Fibroblast of villous mesenchyme (primary cell): ENCODE measurements around the gene TEX261. TPM values are rescaled to one million over a fixed set of nuclear protein-coding genes. Genes with fewer than 3 reads are reported as not detected.

ENCODE experiments used
- DNase-seq: peaks from one replicate; pipeline ENCODE4 v3.0.0-alpha.2; 2010; ENCODE audit warnings: low read depth
- H3K4me3 ChIP-seq: 2 replicates; pipeline ENCODE4 v1.5.1; 2011; ENCODE audit warnings: low read depth, mild to moderate bottlenecking, low read length
- small RNA-seq: library from RNA; depleted of rRNA; stranded (forward); fragments of <200 nt; gene quantifications from one replicate; pipeline ENCODE3, GENCODE V24; 2012
- total RNA-seq: library from RNA; depleted of rRNA; stranded (reverse); fragments of >200 nt; gene quantifications from 2 replicates; pipeline ENCODE4 v1.2.3, GENCODE V29; 2012
- TF ChIP-seq, protein P1 (sequence below): IDR thresholded peaks from 2 replicates; pipeline ENCODE4 v1.5.1; 2012; ENCODE audit warnings: low read depth, mild to moderate bottlenecking, low read length; ENCODE audit not compliant: insufficient read depth

The TEX261 gene
- total RNA-seq, 1 donor = 35.4 TPM

DNA sequence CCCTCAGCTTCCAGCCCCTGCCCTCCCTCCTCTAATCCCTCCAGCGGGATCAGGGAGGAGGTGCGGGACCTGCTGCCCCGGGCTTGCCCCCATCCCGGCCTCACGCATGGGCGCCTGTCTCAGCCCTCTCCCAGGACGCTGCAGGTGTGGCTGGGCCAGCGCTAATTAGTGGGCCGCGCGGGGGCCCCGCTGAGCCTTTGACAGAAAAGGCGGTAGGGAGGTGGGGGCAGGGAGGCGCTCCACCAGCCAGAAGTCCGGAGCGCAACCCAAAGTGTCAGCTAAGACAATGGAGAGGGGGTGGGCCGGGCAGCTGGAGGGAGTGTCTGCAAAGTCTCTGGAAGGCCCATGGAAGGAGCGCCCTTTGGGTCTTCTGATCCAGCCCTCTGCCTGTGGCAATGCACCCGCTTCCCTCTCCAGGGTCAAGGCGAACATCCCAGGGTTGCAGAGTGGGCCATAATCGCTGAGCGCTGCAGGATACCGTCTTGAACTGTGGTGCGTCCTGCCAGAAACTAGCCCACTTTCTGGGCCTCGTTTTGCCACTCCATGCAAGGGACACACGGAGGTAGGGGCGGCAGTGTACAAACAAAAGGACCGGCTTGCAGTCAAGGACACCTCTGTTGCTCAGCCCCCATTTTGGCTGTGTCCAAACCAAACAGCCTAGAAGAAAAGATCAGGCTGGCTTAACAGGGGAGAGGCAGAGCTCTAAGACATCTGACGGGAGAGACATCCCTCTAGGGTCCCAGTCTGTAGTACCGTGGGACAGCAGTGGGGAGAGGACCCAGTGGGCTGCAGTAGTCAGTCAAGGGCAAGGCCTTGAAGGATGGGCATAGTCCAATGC lies 55.5 kb downstream of the TEX261 start:
- TF ChIP-seq, protein P1, sequence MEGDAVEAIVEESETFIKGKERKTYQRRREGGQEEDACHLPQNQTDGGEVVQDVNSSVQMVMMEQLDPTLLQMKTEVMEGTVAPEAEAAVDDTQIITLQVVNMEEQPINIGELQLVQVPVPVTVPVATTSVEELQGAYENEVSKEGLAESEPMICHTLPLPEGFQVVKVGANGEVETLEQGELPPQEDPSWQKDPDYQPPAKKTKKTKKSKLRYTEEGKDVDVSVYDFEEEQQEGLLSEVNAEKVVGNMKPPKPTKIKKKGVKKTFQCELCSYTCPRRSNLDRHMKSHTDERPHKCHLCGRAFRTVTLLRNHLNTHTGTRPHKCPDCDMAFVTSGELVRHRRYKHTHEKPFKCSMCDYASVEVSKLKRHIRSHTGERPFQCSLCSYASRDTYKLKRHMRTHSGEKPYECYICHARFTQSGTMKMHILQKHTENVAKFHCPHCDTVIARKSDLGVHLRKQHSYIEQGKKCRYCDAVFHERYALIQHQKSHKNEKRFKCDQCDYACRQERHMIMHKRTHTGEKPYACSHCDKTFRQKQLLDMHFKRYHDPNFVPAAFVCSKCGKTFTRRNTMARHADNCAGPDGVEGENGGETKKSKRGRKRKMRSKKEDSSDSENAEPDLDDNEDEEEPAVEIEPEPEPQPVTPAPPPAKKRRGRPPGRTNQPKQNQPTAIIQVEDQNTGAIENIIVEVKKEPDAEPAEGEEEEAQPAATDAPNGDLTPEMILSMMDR = no peak
- H3K4me3 ChIP-seq = no peak overlapping the region
- no peak for DNase-seq

DNA sequence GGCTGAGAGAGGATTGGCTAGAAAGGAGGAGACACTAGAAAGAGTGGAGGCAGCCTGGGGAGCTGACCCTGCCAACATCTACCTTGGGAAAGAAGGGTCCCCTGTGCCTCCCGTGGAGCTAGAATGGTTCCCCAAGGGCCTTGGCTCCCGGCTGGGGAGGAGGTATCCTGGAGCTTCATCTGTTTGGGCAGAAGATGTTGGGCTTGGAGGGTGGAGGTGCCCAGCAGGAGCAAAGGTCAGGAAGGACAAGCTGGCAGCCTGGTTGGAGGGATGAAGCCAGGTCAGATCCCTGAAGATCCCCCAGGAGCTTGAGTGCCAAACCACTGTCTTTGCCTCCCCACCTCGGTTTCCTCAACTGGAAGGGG lies 56.1 kb downstream of the TEX261 start:
- DNase-seq = no peak
- no peak overlapping the region for H3K4me3 ChIP-seq
- TF ChIP-seq, protein P1 = no peak

DNA sequence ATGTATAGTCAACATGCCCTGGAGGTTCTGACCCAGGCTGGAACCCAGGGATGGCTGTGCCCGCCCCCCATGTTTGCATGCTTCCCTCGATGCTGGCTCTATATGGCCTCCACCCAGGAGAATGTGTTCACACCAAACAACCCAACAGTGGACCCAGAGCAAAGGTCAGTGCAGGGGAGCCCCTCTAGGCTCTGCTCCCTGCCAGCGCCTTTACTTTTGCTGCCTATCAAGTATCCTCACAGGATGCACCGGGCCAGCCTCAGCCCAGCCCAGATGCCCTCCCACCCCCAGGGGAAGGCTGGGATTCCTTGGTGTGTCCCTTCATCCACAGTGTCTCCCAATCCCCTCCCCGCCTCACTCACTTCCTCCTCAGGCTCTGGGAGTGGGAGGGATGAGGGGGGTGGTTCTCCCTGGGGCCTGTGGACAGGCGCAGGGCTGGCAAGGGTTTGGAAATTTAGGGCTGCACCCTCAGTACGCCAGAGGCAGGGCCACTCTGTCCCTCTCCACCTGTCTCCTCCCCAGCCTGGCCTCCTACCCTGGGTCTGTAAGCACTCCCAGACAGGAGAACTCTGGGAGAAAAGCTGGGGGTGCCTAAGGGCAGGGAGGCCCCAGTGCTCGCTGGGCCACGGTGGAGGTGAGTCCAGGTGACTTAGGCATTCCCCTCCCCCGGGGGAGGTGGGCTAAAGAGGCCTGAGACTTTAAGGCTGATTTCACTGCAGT lies 56.6 kb downstream of the TEX261 start:
- DNase-seq = no peak
- H3K4me3 ChIP-seq = no peak overlapping the region
- TF ChIP-seq, protein P1 = no peak

DNA sequence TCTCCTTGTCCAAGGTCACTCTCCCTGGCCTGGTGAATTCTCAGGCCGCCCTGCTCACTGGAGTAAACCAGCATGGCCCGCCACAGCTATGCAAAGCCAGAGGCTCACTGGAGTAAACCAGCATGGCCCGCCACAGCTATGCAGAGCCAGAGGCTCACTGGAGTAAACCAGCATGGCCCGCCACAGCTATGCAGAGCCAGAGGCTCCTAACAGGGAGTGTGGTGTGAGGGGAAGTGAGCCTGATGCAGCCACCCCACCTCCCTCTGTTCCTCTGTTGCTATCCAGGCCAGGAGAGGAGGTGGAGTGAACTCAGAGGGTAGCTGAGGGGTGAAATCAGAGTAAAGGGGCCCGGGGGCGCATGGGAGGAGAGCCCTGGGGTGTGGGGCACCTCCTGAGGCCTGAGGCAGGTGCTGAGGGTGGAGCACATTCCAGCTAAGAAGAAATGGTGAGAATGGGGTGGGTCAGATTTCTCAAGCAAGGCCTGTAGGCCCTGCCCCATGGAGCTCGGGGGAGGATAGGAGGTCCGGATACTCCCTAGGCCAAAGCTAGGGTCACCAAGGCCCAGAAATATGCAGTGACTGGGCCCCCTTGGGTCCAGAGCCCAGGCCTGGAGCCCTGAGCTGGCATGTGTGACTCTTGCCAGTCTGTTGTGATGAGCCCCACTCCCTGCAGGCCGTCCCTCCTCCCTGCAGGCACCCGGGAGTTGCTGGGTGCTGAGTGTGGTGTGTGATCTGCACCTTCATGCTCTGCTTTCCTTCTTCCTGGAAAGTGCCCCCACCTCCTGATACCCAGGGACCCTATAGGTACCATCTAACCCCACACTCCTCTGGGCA lies 57.5 kb downstream of the TEX261 start:
- DNase-seq = no peak
- TF ChIP-seq, protein P1 = no peak
- H3K4me3 ChIP-seq = no peak overlapping the region

DNA sequence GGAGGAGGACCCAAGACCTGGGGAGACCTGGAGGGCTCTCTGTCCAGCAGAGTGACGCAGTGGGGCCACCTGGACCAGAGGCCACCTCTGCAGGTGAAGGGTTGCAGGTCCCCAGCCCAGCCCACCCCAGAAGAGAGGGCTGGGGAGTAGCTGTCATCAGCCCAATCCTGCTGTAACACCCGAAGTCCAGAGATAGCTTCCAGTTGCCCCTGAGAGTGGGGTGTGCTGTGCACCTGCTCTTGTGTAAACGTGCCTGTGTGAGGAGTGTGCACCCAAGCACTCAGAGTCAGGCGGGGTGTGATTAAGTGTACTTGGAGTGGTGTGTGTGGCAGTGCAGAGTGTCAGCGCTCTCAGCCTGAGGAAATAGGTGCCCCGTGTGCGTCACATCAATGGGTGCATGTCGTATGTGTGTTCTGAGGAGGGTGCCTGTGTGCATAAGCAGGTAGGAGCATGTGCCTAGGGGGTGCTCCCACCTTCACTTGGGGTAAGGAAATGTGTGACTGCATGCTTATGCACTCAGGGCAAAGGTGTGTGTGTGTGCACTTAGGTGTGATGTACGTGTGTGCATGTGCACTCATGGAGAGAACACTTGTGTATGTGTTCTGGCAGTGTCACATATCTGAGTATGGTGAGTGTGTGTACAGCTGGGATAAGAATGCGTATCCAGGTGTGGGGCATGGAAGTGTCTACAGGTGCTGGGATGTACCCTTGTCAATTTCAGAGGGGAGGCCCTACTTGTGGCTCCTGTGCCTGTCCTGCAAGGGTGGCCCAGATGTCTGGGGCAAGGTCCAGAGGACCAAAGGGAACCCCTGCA lies 58.3 kb downstream of the TEX261 start:
- no peak for DNase-seq
- H3K4me3 ChIP-seq = no peak overlapping the region
- TF ChIP-seq, protein P1 = no peak

Small RNA genes within 50 kb of the gene (small RNA-seq; reads per million reads assigned to genes)
- gene RN7SL160P = not detected

Other genes with a start within 250 kb of the TEX261 start
- not detected in 2 replicates for gene ADD2, start 226.7 kb downstream of the TEX261 start, total RNA-seq
- not detected in 2 replicates for gene FIGLA, start 204.2 kb downstream of the TEX261 start, total RNA-seq
- not detected in 2 replicates for gene CLEC4F, start 174.3 kb downstream of the TEX261 start, total RNA-seq
- gene CD207, start 159.1 kb downstream of the TEX261 start, total RNA-seq = not detected in 2 replicates
- gene VAX2, start 94.3 kb downstream of the TEX261 start, total RNA-seq = 0.43 and 2.9 TPM in 2 replicates
- gene ATP6V1B1, start 59.0 kb downstream of the TEX261 start, total RNA-seq = 0.97 TPM in 1 of 2 replicates, not detected in the other
- 0.43 and 1.3 TPM in 2 replicates for gene ANKRD53, start 16.2 kb downstream of the TEX261 start, total RNA-seq
- 42.7 and 50.6 TPM in 2 replicates for gene NAGK, start 73.8 kb upstream of the TEX261 start, total RNA-seq
- gene MCEE, start 135.4 kb upstream of the TEX261 start, total RNA-seq = 14.2 and 21.3 TPM in 2 replicates
- gene MPHOSPH10, start 135.8 kb upstream of the TEX261 start, total RNA-seq = 17.1 and 18.1 TPM in 2 replicates
- under 0.01 and 0.43 TPM in 2 replicates for gene PAIP2B, start 232.2 kb upstream of the TEX261 start, total RNA-seq